IMR-90 (cell line): ENCODE results near the gene MAGI3. TPM values are rescaled to one million over a fixed set of nuclear protein-coding genes. Genes with fewer than 3 reads are reported as not detected.

ENCODE experiments used
- ATAC-seq: fragments of 200-7000 bp; cut with Tn5 transposase; 2 replicates; pipeline ENCODE4 v1.9.1; 2020; ENCODE audit warnings: low read depth, mild to moderate bottlenecking, moderate library complexity
- BruUV-seq: library from RNA; stranded (reverse); fragments of 400-500 nt; replicated peaks from 2 replicates; lab custom pipeline; 2021; lab: Mats Ljungman, UMichigan
- CTCF ChIA-PET: fragments of 300-600 bp; formaldehyde crosslinking; extraction: SDS; loops from one replicate; lab custom pipeline; 2021; ENCODE audit warnings: antibody characterized with exemption; lab: Yijun Ruan, JAX
- POLR2A ChIA-PET: fragments of 300-600 bp; sonication (Branson Sonifier 250); formaldehyde crosslinking; loops from one replicate; lab custom pipeline; 2022; ENCODE audit warnings: antibody characterized with exemption; ENCODE audit not compliant: unreplicated experiment; lab: Charles Lee
- DNase-seq: peaks from one replicate; pipeline ENCODE4 v3.0.0; 2013
- H2AFZ ChIP-seq: replicated peaks from 2 replicates; pipeline ENCODE3; 2013; ENCODE audit warnings: low read length, mild to moderate bottlenecking; ENCODE audit not compliant: poor library complexity
- H2AK5ac ChIP-seq: 2 replicates; pipeline ENCODE4 v1.6.1; 2013; ENCODE audit warnings: low read depth, low read length, inconsistent platforms
- H2AK9ac ChIP-seq: replicated peaks from 2 replicates; pipeline ENCODE3; 2013; ENCODE audit warnings: mild to moderate bottlenecking, low read depth, low read length, moderate library complexity; ENCODE audit not compliant: poor library complexity
- H2BK120ac ChIP-seq: 2 replicates; pipeline ENCODE4 v1.6.1; 2013; ENCODE audit warnings: low read depth, low read length, inconsistent platforms
- H2BK15ac ChIP-seq: 3 replicates; pipeline ENCODE4 v1.6.1; 2013; ENCODE audit warnings: low read depth, low read length, inconsistent platforms
- H2BK20ac ChIP-seq: 2 replicates; pipeline ENCODE4 v1.6.1; 2013; ENCODE audit warnings: low read depth, mild to moderate bottlenecking, inconsistent platforms, low read length, moderate library complexity
- H2BK5ac ChIP-seq: 2 replicates; pipeline ENCODE4 v1.6.1; 2013; ENCODE audit warnings: mild to moderate bottlenecking, low read depth, low read length, inconsistent platforms; ENCODE audit not compliant: poor library complexity, severe bottlenecking
- H3K14ac ChIP-seq: replicated peaks from 2 replicates; pipeline ENCODE4 v1.6.1; 2013; ENCODE audit warnings: low read depth, low read length, inconsistent platforms
- H3K18ac ChIP-seq: 2 replicates; pipeline ENCODE4 v1.6.1; 2013; ENCODE audit warnings: low read depth, low read length, control low read depth
- H3K23ac ChIP-seq: 2 replicates; pipeline ENCODE4 v1.6.1; 2013; ENCODE audit warnings: low read depth, low read length, inconsistent platforms
- H3K27ac ChIP-seq: 2 replicates; pipeline ENCODE4 v1.5.1; 2013; ENCODE audit warnings: mild to moderate bottlenecking, control low read depth, low read length; ENCODE audit not compliant: insufficient read depth
- H3K27me3 ChIP-seq: 2 replicates; pipeline ENCODE4 v1.6.1; 2013; ENCODE audit warnings: low read length; ENCODE audit not compliant: control insufficient read depth, insufficient read depth
- H3K36me3 ChIP-seq: 2 replicates; pipeline ENCODE4 v1.6.1; 2013; ENCODE audit warnings: low read length, mixed read lengths; ENCODE audit not compliant: control insufficient read depth, insufficient read depth
- H3K4ac ChIP-seq: 2 replicates; pipeline ENCODE4 v1.6.1; 2013; ENCODE audit warnings: low read depth, low read length, inconsistent platforms
- H3K4me1 ChIP-seq: 2 replicates; pipeline ENCODE4 v1.6.1; 2013; ENCODE audit warnings: low read length, mixed read lengths; ENCODE audit not compliant: control insufficient read depth, insufficient read depth
- H3K4me2 ChIP-seq: 2 replicates; pipeline ENCODE4 v1.6.1; 2013; ENCODE audit warnings: low read depth, mild to moderate bottlenecking, control low read depth, low read length, moderate library complexity
- H3K4me3 ChIP-seq: 2 replicates; pipeline ENCODE4 v1.5.1; 2013; ENCODE audit warnings: low read depth, mild to moderate bottlenecking, control low read depth, low read length, moderate library complexity; ENCODE audit not compliant: insufficient read depth
- H3K56ac ChIP-seq: 2 replicates; pipeline ENCODE4 v1.6.1; 2013; ENCODE audit warnings: low read length, inconsistent platforms; ENCODE audit not compliant: insufficient read depth; ENCODE audit errors: extremely low read depth
- H3K79me1 ChIP-seq, 2 experiments: 2 replicates each; pipeline ENCODE4 v1.6.1; 2013; ENCODE audit warnings: low read length in 2 of 2, inconsistent platforms in 1 of 2, low read depth in 1 of 2
- H3K9ac ChIP-seq: 2 replicates; pipeline ENCODE4 v1.6.1; 2013; ENCODE audit warnings: low read depth, low read length, control low read depth
- H3K9me1 ChIP-seq: 2 replicates; pipeline ENCODE4 v1.6.1; 2013; ENCODE audit warnings: low read length, inconsistent platforms; ENCODE audit not compliant: insufficient read depth
- H3K9me3 ChIP-seq: 2 replicates; pipeline ENCODE4 v1.6.1; 2013; ENCODE audit warnings: low read length; ENCODE audit not compliant: control insufficient read depth, insufficient read depth
- H4K20me1 ChIP-seq: 2 replicates; pipeline ENCODE4 v1.6.1; 2013; ENCODE audit warnings: low read length, inconsistent platforms; ENCODE audit not compliant: insufficient read depth
- H4K5ac ChIP-seq: 2 replicates; pipeline ENCODE4 v1.6.1; 2013; ENCODE audit warnings: mild to moderate bottlenecking, low read depth, low read length, control low read depth
- H4K8ac ChIP-seq, 2 experiments: 2 replicates each; pipeline ENCODE4 v1.6.1; 2013; ENCODE audit warnings: low read depth in 2 of 2, low read length in 2 of 2, control low read depth in 1 of 2, inconsistent platforms in 1 of 2
- H4K91ac ChIP-seq: 2 replicates; pipeline ENCODE4 v1.6.1; 2013; ENCODE audit warnings: low read depth, low read length, inconsistent platforms; ENCODE audit not compliant: insufficient read depth
- CTCF ChIP-seq: conservative IDR thresholded peaks from 2 replicates; pipeline ENCODE4 v1.5.1; 2012; ENCODE audit warnings: mild to moderate bottlenecking, low read depth, low read length, improper control_type of control experiment
- FOS ChIP-seq: fragments of 150-350 bp; IDR thresholded peaks from 2 replicates; pipeline ENCODE4 v1.6.1; 2016; ENCODE audit warnings: low read depth, low read length
- MAFK ChIP-seq: IDR thresholded peaks from 2 replicates; pipeline ENCODE4 v1.6.1; 2012; ENCODE audit warnings: low read depth, low read length, improper control_type of control experiment
- MXI1 ChIP-seq: IDR thresholded peaks from 2 replicates; pipeline ENCODE4 v1.6.1; 2012; ENCODE audit warnings: low read depth, mild to moderate bottlenecking, low read length, moderate library complexity, borderline replicate concordance
- RAD21 ChIP-seq: IDR thresholded peaks from 2 replicates; pipeline ENCODE4 v1.6.1; 2012; ENCODE audit warnings: low read length, improper control_type of control experiment
- SMC3 ChIP-seq: fragments of 150-350 bp; IDR thresholded peaks from 2 replicates; pipeline ENCODE4 v1.6.1; 2016; ENCODE audit warnings: low read depth, mild to moderate bottlenecking, antibody characterized with exemption, low read length, moderate library complexity
- WGBS, 2 experiments: methylation state at CpG; one replicate each; pipeline versions ENCODE4 v1.1.5 to v1.1.7; 2013; ENCODE audit warnings: missing lambda C conversion rate in 2 of 2; ENCODE audit not compliant: insufficient read length in 1 of 2; ENCODE audit errors: extremely low coverage in 2 of 2; 5-methylcytosine and 5-hydroxymethylcytosine counted together
- dilution Hi-C: fragments of 300-500 bp; cut with HindIII; formaldehyde crosslinking; loops from one replicate; pipeline ENCODE4 v1.14.3; 2018; ENCODE audit warnings: low sequenced_read_pairs; ENCODE audit not compliant: unreplicated experiment
- in situ Hi-C: fragments of 300-500 bp; cut with MboI; formaldehyde crosslinking; loops from 3 replicates; pipeline ENCODE4 v1.14.3; 2019; ENCODE audit warnings: low sequenced_read_pairs, inconsistent platforms, mixed read lengths
- intact Hi-C: fragments of 100-400 bp; cut with micrococcal nuclease; formaldehyde crosslinking; loops from 2 replicates; pipeline ENCODE4 v1.10.0; 2022
- polyA plus RNA-seq, 3 experiments: library from polyadenylated mRNA; depleted of rRNA; stranded (reverse); fragments of >200 nt; gene quantifications; 2 replicates each; pipeline ENCODE4 v1.2.3, GENCODE V29; 2012; ENCODE audit warnings: low replicate concordance in 1 of 3
- total RNA-seq: library from RNA; depleted of rRNA; stranded (reverse); fragments of >200 nt; gene quantifications from 2 replicates; pipeline ENCODE4 v1.2.3, GENCODE V29; 2012

MAGI3 gene
- total and polyA plus RNA-seq, 2 of the 4 experiments (the other 2 are of a cell fraction) = 2.5 to 8.8 TPM

DNA sequence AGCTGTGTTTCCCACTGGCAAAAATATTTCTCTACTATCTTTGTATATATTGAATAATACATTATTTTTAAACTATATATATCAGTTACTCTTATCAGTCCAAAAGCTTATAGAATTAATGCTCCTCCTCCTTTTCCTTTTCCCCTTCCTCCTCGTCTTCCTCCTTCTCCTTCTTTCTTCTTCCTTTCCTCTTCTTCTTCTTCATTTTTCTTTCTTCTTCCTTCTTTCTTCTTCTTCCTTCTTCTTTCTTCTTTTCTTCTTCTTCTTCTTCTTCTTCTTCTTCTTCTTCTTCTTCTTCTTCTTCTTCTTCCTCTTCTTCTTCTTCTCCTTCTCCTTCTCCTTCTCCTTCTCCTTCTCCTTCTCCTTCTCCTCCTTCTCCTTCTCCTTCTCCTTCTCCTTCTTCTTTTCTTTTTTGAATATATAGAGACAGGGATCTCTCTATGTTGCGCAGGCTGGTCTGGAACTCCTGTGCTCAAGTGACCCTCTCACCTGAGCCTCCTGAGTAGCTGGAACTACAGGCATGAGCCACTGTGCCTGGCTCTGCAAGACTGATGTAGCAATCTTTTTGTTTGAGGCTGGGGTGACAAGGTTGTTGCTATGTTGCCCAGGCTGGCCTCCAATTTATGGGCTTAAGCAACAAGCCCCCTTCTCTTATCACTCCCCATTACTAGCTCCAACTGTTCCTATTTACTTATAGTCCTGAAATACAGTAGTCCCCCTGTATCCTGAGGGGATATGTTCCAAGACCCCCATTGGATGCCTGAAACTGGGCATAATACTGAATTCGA, 47.4 kb downstream of the MAGI3 start:
- WGBS, 2 experiments = no CpG with 5 or more reads among the region's 3 CpGs
- dilution Hi-C loops (no loop called here), intact Hi-C loops (no loop called here)

More for the DNA sequence above, 47.4 kb downstream of the MAGI3 start:
- Histone ChIP-seq H2AK9ac (no peak overlapping the region), H3K9me3 (no peaks in the 10 kb centered on the region), H3K27me3 (no peaks in the 10 kb centered on the region), H2AFZ (no peak overlapping the region), H3K4ac (no peak overlapping the region), H3K79me1 (peaks cover 7 to 10% of the 10 kb centered on the region in 2 experiments), H2BK5ac (no peak overlapping the region), H3K27ac (no peak overlapping the region), H3K14ac (no peak overlapping the region), H3K4me3 (no peak overlapping the region), H2AK5ac (no peak overlapping the region), H4K5ac (no peak overlapping the region), H3K23ac (peak overlapping the region; percentile 12; the same call in 1 of the 2 replicates), H3K36me3 (no peaks in the 10 kb centered on the region), H4K20me1 (no peaks in the 10 kb centered on the region; the same call in 1 of the 2 replicates), H4K8ac (no peak overlapping the region), H3K9ac (no peak overlapping the region), H3K56ac (no peak overlapping the region; the same call in 1 of the 2 replicates), H4K91ac (no peak overlapping the region), H2BK120ac (no peak overlapping the region), H2BK20ac (no peak overlapping the region), H3K9me1 (peaks cover 7% of the 10 kb centered on the region; the same call in 1 of the 2 replicates), H3K4me1 (no peaks in the 10 kb centered on the region), H2BK15ac (no peak overlapping the region), H3K4me2 (no peak overlapping the region), H3K18ac (no peak overlapping the region)
- CTCF ChIA-PET = no interaction called here
- no TSS peak for BruUV-seq
- TF ChIP-seq CTCF (no peak), SMC3 (no peak), RAD21 (no peak), MAFK (no peak), MXI1 (no peak), FOS (no peak)
- POLR2A ChIA-PET = no interaction called here
- no peak for DNase-seq
- no peak for ATAC-seq
- in situ Hi-C loops = no loop called here
